Epithelial cell of proximal tubule (primary cell): ENCODE measurements around the gene CD209. TPM values are rescaled to one million over a fixed set of nuclear protein-coding genes. Genes with fewer than 3 reads are reported as not detected.
"Not testable (repeated sequence)": the region's sequence is repeated elsewhere in the genome, so short reads cannot be mapped to it uniquely, and the experiment has no call there.

Source experiments
- DNase-seq: peaks from one replicate; pipeline ENCODE4 v3.0.0-alpha.2; 2011; ENCODE audit warnings: low read depth
- H3K4me3 ChIP-seq: 2 replicates; pipeline ENCODE4 v1.5.1; 2011; ENCODE audit warnings: low read depth, mild to moderate bottlenecking, low read length
- CTCF ChIP-seq: conservative IDR thresholded peaks from 2 replicates; pipeline ENCODE4 v1.5.1; 2012; ENCODE audit warnings: low read depth, mild to moderate bottlenecking, low read length
- total RNA-seq: library from RNA; depleted of rRNA; stranded (reverse); fragments of >200 nt; gene quantifications from 2 replicates; pipeline ENCODE4 v1.2.3, GENCODE V29; 2015

Gene CD209
- total RNA-seq, 1 donor from 2014 or later, result 0.12 TPM

- H3K4me3 ChIP-seq, result no peak overlapping the region
- no peak for TF ChIP-seq CTCF
- no peak for DNase-seq
Observed at GRCh38 chr19:7769171-7769570, 21.8 kb upstream of the CD209 start.

GRCh38 chr19:7767487-7767886 lies 20.2 kb upstream of the CD209 start:
- no peak overlapping the region for H3K4me3 ChIP-seq
- TF ChIP-seq CTCF, result no peak
- DNase-seq, result no peak

GRCh38 chr19:7766535-7766934 lies 19.2 kb upstream of the CD209 start:
- H3K4me3 ChIP-seq, result no peak overlapping the region
- no peak for TF ChIP-seq CTCF
- DNase-seq, result no peak

- H3K4me3 ChIP-seq, DNase-seq: not testable (repeated sequence)
Observed at GRCh38 chr19:7765043-7765442, 17.7 kb upstream of the CD209 start.

GRCh38 chr19:7764157-7764556 lies 16.8 kb upstream of the CD209 start:
- not testable (repeated sequence) for H3K4me3 ChIP-seq, DNase-seq

- no peak for DNase-seq
- TF ChIP-seq CTCF, result no peak
Observed at GRCh38 chr19:7763696-7764095, 16.4 kb upstream of the CD209 start.

GRCh38 chr19:7762719-7763293 lies 15.5 kb upstream of the CD209 start, which contains the start of gene CLEC4M:
Gene CLEC4M (plus strand): TSS chr19:7763243. CDS start chr19:7763267, 24 bp downstream.
- no peak for TF ChIP-seq CTCF
- DNase-seq, result no peak
- no peak within 1 kb of the TSS for H3K4me3 ChIP-seq

More at GRCh38 chr19:7763696-7764095, 16.4 kb upstream of the CD209 start:
- H3K4me3 ChIP-seq, result no peak overlapping the region

GRCh38 chr19:7759156-7759555 lies 11.8 kb upstream of the CD209 start:
- no peak for TF ChIP-seq CTCF
- H3K4me3 ChIP-seq, result no peak overlapping the region
- DNase-seq, result no peak
